NCI-H2081 treated with DMSO at 0.1 percent for 48 hours (cell line): ENCODE results near the gene OR5K1.

Experiments used
- DNase-seq: peaks from one replicate; lab custom pipeline; 2025; lab: John Stamatoyannopoulos, UW

The OR5K1 gene

DNA sequence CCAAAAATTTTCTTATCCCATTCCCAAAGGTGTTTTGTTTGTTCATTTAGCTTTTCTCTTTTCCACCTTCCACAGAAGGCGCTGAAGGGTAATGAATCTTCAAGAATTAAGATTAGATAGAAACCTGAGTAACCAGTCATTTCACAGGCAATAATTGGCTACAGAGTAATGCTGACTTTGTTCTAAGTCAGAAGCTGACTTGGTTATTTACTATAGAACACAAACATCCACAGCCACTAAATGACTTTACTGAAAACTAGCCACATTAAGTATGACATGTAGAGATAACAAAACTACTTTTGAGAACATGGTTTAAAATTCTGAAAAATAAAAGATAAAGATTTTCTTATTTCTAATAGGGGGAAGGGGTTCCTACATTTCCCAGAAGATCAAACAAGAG lies 51.9 kb downstream of the OR5K1 start:
- DNase-seq = no peak

DNA sequence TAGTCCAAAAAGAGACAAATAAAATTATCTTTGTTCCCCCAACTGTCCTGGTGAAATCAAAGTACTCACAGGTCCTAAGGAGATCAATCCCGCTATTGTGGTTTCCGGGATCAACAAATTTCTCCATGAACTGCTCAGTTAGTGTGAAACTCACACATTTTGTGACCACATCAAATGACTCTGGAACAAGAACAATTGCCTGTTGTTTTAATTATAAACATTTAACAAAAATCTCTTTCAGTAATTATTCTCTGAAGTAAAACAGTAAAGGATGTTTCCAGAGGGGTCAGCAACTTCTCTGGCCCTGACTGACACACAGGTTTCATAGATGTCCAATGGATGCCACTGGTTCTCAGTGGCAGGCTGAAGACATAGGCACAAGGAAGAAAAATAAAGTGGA lies 55.8 kb downstream of the OR5K1 start:
- DNase-seq = no peak

DNA sequence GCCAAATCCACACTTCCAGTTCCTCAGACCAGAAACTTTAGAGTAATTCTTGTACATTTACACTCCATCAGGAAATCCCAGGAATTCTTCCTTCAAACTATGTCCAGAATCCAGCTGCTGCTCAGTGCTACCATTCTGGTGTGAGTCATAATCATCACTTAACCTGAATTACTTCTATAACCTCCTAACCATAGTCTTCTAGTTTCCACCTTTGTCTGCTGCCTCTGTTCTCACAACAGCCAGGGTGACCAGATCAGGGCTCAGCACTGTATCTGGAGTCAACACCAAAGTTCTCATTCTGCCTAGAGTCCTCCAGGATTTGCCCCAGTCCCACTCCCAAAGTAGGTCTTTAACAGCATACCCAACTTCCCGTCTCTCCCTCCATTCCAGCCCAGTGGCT lies 56.4 kb downstream of the OR5K1 start:
- DNase-seq = no peak

DNA sequence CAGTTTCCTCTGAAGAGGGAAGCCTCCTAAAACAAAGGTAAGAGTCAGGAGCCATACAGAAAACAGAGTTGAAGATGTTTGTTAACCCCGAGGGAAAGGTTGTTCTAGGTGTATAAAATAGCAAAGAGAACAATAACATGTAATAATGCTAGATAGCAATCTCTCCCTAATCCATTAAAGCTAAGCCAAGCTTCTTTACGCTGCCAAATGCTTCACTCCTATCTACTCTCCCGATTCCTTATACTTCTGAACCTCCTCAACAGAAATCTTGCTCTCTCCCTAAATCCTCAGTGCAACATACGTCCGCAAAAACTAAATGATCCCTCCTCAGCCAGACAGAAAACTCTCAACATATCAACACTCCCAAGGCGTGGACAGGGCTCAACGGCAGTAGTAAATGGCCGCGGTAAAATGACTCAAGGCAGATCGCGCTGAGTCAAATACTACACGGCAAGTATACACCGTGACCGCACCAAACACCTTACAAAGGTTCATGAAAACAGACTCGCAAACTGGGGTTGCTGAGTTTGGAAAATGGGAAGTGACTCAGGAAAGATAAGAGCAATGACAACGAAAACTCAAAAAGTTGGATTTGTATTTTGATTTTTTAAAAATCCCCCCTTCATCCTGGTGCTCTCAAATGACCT lies 59.0 kb downstream of the OR5K1 start:
- no peak for DNase-seq
